ENCODE measurements around the gene HSPA8.
"Not testable (repeated sequence)": the region's sequence is repeated elsewhere in the genome, so short reads cannot be mapped to it uniquely, and the experiment has no call there.

The HSPA8 gene

DNA sequence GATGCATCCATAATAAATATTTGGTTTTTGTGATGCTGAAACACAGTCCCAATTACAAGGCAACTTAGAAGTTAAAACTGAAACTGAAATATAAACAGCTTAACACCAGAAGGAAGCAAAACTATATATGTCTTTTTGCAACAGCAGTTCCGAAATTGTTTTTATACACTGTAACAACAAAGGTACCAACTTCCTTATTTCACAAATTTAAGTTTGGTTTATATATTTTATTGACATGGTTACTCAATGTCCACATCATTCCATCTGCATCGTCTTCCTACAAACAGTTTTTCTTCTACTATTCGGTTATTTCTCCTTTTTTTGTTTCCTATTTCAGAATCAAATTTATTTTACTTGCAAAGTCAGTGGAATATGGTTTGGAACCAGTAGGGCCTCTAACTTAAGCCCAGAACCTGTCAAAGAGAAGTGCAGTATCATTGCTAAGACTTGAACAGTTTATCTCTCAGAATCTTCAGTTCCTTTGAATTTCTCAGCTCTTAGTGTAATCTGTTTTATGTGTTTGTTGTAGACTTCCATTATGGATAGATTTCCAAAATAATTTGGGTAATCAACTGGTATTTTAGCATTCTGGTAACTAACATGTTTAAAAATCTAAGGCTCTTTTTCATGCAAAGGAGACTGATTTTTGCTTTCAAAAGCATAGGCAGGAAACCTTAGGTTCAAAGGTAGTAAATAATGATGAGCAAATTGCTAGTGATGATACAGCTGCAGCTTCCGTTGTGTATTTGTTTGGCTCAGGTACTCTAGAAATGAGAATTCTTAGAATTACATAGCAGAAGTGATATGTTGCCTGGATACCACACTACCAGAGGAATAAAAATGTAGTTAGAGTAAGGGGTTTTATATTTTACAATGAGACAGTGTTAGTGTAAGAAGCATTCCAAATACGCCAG lies 8.2 kb upstream of the HSPA8 start:
- Histone ChIP-seq H3K27me3 (ENCODE audit: insufficient read depth, low read length) (no peaks in the 10 kb centered on the region), H3K36me3 (ENCODE audit: insufficient read depth, low read depth, low read length) (peaks cover 15% of the 10 kb centered on the region; the same call in 1 of the 2 replicates), H3K4me3 (ENCODE audit: low read length) (no peak overlapping the region), H3K4me1 (ENCODE audit: insufficient read depth, low read length) (peaks cover 13% of the 10 kb centered on the region), H3K27ac (ENCODE audit: low read length) (no peak overlapping the region), H3K9me3 (ENCODE audit: insufficient read depth, low read depth, low read length) (no peaks in the 10 kb centered on the region), H3K9ac (ENCODE audit: low read depth, low read length) (no peak overlapping the region; the same call in 1 of the 2 replicates)

DNA sequence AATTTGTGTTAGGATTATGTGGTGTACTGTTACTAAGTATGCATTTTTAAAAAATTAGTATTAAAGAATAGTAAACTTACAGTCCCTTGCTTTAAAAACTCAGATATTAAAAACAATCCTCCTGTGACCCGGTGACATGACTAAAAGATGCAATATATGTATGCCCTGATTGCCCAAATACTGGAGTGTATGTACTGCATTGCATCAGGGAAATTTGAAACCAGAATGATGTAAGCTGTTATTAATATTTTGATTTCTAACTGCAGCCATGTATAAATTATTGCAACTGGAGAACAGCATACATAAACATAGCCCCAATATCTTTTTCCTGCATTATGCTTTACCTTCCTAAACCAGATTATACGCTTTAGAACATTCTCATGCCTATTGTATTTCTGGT lies 3.7 kb upstream of the HSPA8 start:
- no peak overlapping the region for H3K9ac ChIP-seq (ENCODE audit: low read depth, low read length)
- H3K36me3 ChIP-seq (ENCODE audit: insufficient read depth, low read depth, low read length) = peaks cover 10% of the 10 kb centered on the region
- H3K9me3 ChIP-seq (ENCODE audit: insufficient read depth, low read depth, low read length) = no peaks in the 10 kb centered on the region
- H3K4me3 ChIP-seq (ENCODE audit: low read length) = no peak overlapping the region
- no peak overlapping the region for H3K27ac ChIP-seq (ENCODE audit: low read length)
- no peaks in the 10 kb centered on the region for H3K27me3 ChIP-seq (ENCODE audit: insufficient read depth, low read length)
- peaks cover 7% of the 10 kb centered on the region for H3K4me1 ChIP-seq (ENCODE audit: insufficient read depth, low read length)

DNA sequence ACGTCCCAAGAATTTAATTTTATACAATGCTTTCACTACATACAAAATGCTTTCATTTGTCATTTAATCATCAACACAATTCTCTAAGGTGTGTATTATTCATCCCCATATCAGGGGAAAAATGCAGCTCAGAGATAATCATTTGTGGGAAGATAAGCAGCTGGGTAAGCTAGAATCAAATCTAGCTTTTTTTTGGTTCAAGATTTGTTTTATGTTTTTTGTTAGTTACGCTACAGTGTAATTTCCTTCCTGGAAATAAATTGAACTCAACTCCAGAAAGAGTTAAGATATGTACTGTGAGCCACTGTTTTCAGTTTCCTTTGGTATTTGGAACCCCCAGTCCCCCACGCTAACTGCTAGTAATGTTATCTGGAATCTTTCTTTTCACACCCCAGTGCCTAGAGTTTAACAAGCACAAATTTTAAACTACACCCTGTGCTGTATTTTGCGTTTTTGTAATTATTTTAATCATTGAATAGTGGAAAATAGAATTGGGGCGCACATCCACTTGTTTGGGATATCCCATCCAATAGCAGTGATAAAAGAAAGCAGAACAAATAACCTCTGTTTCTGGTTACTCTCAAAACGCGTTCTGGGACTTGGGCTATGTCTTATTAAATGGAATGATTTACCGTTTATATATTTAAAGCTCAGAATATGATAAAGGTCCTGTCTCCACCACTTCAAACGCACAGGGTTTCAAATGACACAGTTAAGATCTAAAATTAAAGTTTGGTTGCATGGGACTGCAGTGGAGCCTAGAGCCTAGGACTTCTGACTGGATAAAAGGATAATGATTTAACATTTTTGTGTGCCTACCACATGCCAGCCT lies 2.1 kb upstream of the HSPA8 start:
- Histone ChIP-seq H3K36me3 (ENCODE audit: insufficient read depth, low read depth, low read length) (peaks cover 26% of the 10 kb centered on the region), H3K27me3 (ENCODE audit: insufficient read depth, low read length) (no peaks in the 10 kb centered on the region), H3K4me3 (ENCODE audit: low read length) (peak overlapping the region; percentile 97), H3K9me3 (ENCODE audit: insufficient read depth, low read depth, low read length) (no peaks in the 10 kb centered on the region), H3K9ac (ENCODE audit: low read depth, low read length) (peak overlapping the region; percentile 100), H3K27ac (ENCODE audit: low read length) (peak overlapping the region; percentile 99), H3K4me1 (ENCODE audit: insufficient read depth, low read length) (peaks cover 6% of the 10 kb centered on the region; the same call in 1 of the 2 replicates)

DNA sequence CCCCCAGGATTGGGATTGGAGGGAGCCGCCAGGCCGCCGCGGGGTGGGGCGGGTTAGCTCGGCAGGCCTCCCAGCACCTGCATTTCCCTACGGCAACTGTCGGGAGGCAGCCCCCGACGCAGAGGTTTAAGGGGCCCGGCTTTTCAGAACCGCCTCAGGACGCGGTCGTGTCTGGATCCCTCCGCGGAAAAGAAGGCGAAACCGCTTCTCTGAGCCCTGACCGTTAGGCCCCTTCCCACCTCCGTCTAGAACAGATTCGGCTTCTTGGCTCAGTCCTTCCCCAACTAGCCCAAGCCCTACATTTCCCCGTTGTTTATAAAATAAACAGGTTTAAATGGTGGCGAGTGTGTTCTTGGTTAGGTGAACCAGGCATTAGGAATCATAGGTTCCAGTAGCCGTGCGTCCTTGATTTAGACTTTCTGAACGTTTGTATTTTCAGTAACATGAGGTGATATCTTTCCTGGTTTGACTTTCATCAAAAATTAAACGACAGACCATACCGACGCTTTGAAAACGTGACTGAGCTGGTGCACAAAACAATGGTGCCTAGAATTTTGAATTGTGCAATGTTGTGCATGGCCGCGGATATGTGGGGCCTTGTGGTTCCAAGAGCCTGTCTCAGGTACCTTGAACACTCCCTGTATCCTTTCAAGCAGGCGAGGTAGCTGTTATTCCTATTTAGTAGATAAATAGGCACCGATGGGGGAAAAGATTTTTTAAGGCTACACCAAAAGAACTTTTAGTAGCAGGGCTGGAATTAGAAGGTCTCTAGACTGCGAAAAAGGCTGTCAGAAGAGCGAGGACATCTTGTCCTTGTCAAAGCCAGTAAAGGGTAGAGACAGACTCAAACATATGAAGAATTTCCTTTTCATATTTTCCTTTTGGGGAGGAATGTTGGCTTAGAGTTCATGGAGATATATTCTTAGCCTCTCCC lies 1.2 kb upstream of the HSPA8 start:
- H3K36me3 ChIP-seq (ENCODE audit: insufficient read depth, low read depth, low read length) = peaks cover 34% of the 10 kb centered on the region
- peak overlapping the region; percentile 99 for H3K27ac ChIP-seq (ENCODE audit: low read length)
- no peaks in the 10 kb centered on the region for H3K9me3 ChIP-seq (ENCODE audit: insufficient read depth, low read depth, low read length)
- H3K4me3 ChIP-seq (ENCODE audit: low read length) = peak overlapping the region; percentile 97
- peaks cover 6% of the 10 kb centered on the region; the same call in 1 of the 2 replicates for H3K4me1 ChIP-seq (ENCODE audit: insufficient read depth, low read length)
- peak overlapping the region; percentile 100 for H3K9ac ChIP-seq (ENCODE audit: low read depth, low read length)
- no peaks in the 10 kb centered on the region for H3K27me3 ChIP-seq (ENCODE audit: insufficient read depth, low read length)

DNA sequence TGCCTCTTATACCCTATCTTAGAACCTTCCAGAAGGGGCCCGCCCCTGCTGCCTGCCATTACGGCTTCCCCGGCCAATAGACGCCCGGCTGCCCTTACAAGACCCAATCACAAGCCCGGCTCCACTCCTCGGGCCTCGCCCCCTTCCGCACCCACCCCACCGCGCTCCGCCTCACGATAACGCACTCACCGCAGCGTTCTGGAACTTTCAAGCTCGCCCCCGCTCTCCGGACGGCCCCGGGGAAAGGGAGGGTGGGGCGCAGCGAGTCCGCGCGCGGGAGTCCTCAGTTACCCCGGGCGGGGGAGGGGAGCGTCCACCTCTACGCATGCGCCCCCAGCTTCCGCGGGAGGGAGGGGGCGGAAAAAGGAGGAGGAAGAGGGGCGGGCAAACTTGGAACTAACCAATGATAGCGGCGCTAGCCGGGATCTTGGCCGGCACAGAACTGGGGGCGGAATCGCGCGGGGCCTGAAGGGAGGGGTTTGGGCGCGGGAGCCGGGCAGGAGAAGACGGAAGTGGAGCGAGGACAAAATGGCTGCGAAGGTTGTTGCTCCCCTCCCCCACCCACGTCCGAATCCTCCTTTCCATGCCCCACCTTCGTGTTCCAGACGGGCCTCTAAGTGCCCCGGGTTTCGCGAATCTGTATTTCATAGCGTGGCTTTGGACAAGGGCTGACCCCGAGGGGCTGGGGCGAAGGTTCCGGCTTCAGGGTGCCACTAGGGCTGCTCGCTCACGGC lies 389 bp upstream of the HSPA8 start:
- Histone ChIP-seq H3K4me1 (ENCODE audit: insufficient read depth, low read length) (peaks cover 6% of the 10 kb centered on the region; the same call in 1 of the 2 replicates), H3K9me3 (ENCODE audit: insufficient read depth, low read depth, low read length) (no peaks in the 10 kb centered on the region), H3K27ac (ENCODE audit: low read length) (peak overlapping the region; percentile 99), H3K27me3 (ENCODE audit: insufficient read depth, low read length) (no peaks in the 10 kb centered on the region), H3K9ac (ENCODE audit: low read depth, low read length) (peak overlapping the region; percentile 100), H3K36me3 (ENCODE audit: insufficient read depth, low read depth, low read length) (peaks cover 43% of the 10 kb centered on the region), H3K4me3 (ENCODE audit: low read length) (peak overlapping the region; percentile 97)

DNA sequence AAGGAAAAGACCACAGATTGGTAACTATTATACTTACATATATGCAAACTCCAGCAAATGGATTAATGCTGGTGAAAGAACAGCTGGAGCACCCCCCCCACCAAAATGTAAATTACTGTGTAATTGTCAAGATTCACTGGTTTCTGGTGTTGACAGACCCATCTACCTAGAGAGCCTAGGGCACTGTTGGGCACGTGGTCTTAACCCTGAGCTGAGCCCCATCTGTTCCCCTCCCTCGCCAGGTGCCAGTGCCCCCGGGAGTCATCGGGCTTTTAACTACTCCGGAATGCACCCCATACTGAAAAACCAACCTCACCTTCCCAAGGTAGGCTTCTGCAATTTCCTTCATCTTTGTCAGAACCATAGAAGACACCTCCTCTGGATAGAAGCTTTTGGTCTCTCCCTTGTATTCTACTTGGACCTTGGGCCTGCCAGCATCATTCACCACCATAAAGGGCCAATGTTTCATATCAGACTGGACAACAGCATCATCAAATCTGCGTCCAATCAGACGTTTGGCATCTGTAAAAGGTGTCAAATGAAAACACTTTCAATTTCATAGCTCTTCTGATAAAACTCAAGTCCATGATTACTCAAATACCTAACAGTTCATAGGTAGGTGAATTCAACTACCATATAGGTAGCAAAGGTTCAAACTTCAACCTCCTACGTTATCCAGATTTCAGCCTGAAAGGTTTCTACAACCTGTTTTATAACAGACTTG lies 1.5 kb downstream of the HSPA8 start:
- peak overlapping the region; percentile 100 for H3K9ac ChIP-seq (ENCODE audit: low read depth, low read length)
- H3K4me3 ChIP-seq (ENCODE audit: low read length) = peak overlapping the region; percentile 97
- peaks cover 62% of the 10 kb centered on the region for H3K36me3 ChIP-seq (ENCODE audit: insufficient read depth, low read depth, low read length)
- no peaks in the 10 kb centered on the region for H3K9me3 ChIP-seq (ENCODE audit: insufficient read depth, low read depth, low read length)
- no peaks in the 10 kb centered on the region for H3K27me3 ChIP-seq (ENCODE audit: insufficient read depth, low read length)
- H3K4me1 ChIP-seq (ENCODE audit: insufficient read depth, low read length) = peaks cover 6% of the 10 kb centered on the region; the same call in 1 of the 2 replicates
- no peak overlapping the region for H3K27ac ChIP-seq (ENCODE audit: low read length)

DNA sequence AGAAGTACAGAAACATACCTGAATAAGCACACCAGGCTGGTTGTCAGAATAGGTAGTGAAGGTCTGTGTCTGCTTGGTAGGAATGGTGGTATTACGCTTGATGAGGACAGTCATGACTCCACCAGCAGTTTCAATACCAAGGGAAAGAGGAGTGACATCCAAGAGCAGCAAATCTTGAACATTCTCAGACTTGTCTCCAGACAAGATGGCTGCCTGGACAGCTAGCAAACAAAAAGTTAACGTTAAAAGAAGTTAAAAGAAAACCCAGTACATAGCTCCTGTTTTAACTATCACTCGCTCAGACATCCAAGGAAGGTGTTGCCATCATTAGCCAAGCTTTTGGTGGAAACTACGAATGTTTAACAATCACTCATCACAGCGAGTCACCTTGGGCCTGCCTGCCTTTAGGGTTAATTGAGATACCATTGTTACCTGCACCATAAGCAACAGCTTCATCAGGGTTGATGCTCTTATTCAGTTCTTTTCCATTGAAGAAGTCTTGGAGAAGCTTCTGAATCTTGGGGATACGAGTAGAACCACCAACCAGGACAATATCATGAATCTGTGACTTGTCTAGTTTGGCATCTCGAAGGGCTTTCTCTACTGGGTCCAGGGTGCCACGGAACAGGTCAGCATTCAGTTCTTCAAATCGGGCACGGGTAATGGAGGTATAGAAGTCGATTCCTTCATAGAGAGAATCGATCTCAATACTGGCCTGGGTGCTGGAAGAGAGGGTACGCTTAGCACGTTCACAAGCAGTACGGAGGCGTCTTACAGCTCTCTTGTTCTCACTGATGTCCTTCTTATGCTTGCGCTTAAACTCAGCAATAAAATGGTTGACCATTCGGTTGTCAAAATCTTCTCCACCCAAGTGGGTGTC lies 2.7 kb downstream of the HSPA8 start:
- not testable (repeated sequence) for H3K9me3 ChIP-seq (ENCODE audit: insufficient read depth, low read depth, low read length); H3K4me1 ChIP-seq (ENCODE audit: insufficient read depth, low read length); H3K27ac ChIP-seq (ENCODE audit: low read length); H3K27me3 ChIP-seq (ENCODE audit: insufficient read depth, low read length)
- Histone ChIP-seq H3K4me3 (ENCODE audit: low read length) (peak overlapping the region; percentile 97), H3K36me3 (ENCODE audit: insufficient read depth, low read depth, low read length) (peaks cover 67% of the 10 kb centered on the region), H3K9ac (ENCODE audit: low read depth, low read length) (peak overlapping the region; percentile 100; the same call in 1 of the 2 replicates)

DNA sequence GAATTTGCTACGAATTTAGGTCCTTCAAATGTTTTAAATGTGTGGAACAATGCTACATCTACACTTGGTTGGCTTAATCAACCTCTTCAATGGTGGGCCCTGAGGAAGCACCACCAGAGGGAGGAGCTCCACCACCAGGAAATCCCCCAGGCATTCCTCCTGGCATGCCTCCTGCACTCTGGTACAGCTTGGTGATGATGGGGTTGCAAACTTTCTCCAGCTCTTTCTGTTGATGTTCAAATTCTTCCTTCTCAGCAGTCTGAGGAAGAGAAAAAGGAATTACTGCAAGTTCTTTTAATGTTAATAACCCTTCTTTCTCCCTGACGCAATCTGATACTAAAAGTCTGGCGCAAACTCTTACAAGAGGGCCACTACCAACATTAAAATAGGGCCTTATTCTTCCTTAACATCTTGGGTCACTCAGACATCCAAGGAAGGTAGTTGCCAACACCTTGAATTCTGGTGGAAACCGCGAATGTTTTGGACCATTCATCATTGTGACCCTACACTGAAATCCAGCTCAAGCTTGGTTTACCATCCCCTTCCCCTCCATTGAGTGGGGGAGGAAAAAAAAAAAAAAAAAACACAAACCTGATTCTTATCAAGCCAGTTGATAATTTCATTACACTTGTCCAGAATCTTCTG lies 4.2 kb downstream of the HSPA8 start:
- Histone ChIP-seq H3K9me3 (ENCODE audit: insufficient read depth, low read depth, low read length) (no peaks in the 10 kb centered on the region), H3K4me3 (ENCODE audit: low read length) (peak overlapping the region; percentile 97; the same call in 1 of the 2 replicates), H3K4me1 (ENCODE audit: insufficient read depth, low read length) (peaks cover 4% of the 10 kb centered on the region; the same call in 1 of the 2 replicates), H3K36me3 (ENCODE audit: insufficient read depth, low read depth, low read length) (peaks cover 74% of the 10 kb centered on the region), H3K27me3 (ENCODE audit: insufficient read depth, low read length) (no peaks in the 10 kb centered on the region), H3K9ac (ENCODE audit: low read depth, low read length) (no peak overlapping the region), H3K27ac (ENCODE audit: low read length) (no peak overlapping the region)

DNA sequence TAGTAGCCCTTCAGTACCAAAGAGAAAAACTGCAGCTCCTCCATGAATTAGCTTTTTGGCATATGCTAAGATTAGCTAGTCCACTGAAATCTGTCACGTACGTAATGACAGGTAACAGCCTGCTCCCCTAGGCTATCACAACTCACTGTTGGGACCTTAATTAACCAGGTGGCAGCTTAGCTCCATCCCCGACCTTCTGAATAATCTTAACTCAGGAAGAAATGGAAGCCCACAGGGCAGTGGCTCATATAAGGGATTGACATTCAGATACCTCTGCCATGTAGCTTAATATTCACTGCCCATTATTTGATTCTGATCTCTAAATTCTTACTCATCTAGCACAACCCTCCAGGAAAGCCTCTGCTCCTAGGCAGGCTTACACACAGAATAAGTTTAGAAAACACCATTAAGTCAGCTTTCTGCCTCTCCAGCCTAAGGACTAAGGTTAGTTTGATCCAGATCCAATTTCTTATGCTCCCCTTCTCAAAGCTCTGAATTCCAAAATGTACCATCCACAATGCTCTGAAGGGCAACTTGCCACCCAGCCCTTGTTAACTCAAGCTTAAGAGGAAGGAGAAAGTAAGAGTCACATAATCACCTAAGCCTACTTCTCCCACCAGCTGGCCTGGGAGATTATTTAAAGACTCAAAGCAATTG lies 5.0 kb downstream of the HSPA8 start:
- H3K9me3 ChIP-seq (ENCODE audit: insufficient read depth, low read depth, low read length) = no peaks in the 10 kb centered on the region
- H3K36me3 ChIP-seq (ENCODE audit: insufficient read depth, low read depth, low read length) = peaks cover 74% of the 10 kb centered on the region
- H3K27me3 ChIP-seq (ENCODE audit: insufficient read depth, low read length) = no peaks in the 10 kb centered on the region
- peaks cover 4% of the 10 kb centered on the region; the same call in 1 of the 2 replicates for H3K4me1 ChIP-seq (ENCODE audit: insufficient read depth, low read length)
- H3K9ac ChIP-seq (ENCODE audit: low read depth, low read length) = no peak overlapping the region
- no peak overlapping the region for H3K27ac ChIP-seq (ENCODE audit: low read length)
- H3K4me3 ChIP-seq (ENCODE audit: low read length) = no peak overlapping the region
